Left lung (tissue), 10 donors: ENCODE data around the gene ANKMY1. TPM values are rescaled to one million over a fixed set of nuclear protein-coding genes. Genes with fewer than 3 reads are reported as not detected.

Experiments used
- ATAC-seq: fragments of 200-7000 bp; cut with Tn5 transposase; one replicate; pipeline ENCODE4 v1.9.1; 2020; ENCODE audit warnings: moderate library complexity
- DNase-seq, 4 donors: peaks; one replicate each; pipeline ENCODE4 v3.0.0-alpha.2; 2013 to 2020
- H3K27ac ChIP-seq, 2 donors: fragments of 200-600 bp; sonication (generic) in 1 of 2; one replicate each; pipeline versions ENCODE4 v1.5.0 to v1.8.0; 2020 to 2021
- H3K27me3 ChIP-seq, 2 donors: fragments of 200-600 bp; sonication (generic) in 1 of 2; one replicate each; pipeline versions ENCODE4 v1.5.0 to v1.8.0; 2020 to 2021
- H3K36me3 ChIP-seq, 2 donors: fragments of 200-600 bp; sonication (generic) in 1 of 2; one replicate each; pipeline versions ENCODE4 v1.5.0 to v1.8.0; 2020 to 2021
- H3K4me1 ChIP-seq, 2 donors: fragments of 200-600 bp; one replicate each; pipeline ENCODE4 v1.8.0; 2021
- H3K4me3 ChIP-seq, 2 donors: fragments of 200-600 bp; sonication (generic) in 1 of 2; one replicate each; pipeline versions ENCODE4 v1.5.0 to v1.8.0; 2020 to 2021; ENCODE audit warnings: mild to moderate bottlenecking in 1 of 2
- H3K9me3 ChIP-seq, 2 donors: fragments of 200-600 bp; sonication (generic) in 1 of 2; one replicate each; pipeline versions ENCODE4 v1.5.0 to v1.8.0; 2020 to 2021
- CTCF ChIP-seq, 2 donors: fragments of 200-600 bp; sonication (generic) in 1 of 2; IDR thresholded peaks; one replicate each; pipeline versions ENCODE4 v1.5.0 to v1.8.0; 2021; ENCODE audit warnings: antibody characterized with exemption in 2 of 2
- intact Hi-C, 2 donors: fragments of 100-400 bp; cut with DNase I; formaldehyde crosslinking; loops; one replicate each; pipeline versions ENCODE4 v1.11.2 to v1.14.2; 2022
- polyA plus RNA-seq, 6 donors: library from polyadenylated mRNA; unstranded; fragments of 120-200 nt; gene quantifications; one replicate each; pipeline ENCODE4 v1.2.1, GENCODE V29; 2013; ENCODE audit not compliant: insufficient read length in 6 of 6
- total RNA-seq, 2 donors: library from RNA; stranded (reverse); fragmentation: NEBNext Ultra II Directional; extraction: Animal tissue kit (Norgen Biotek cat#: 25700); gene quantifications; one replicate each; pipeline ENCODE4 v1.2.1, GENCODE V29; 2021
- donor health status: DM: no; HTN: yes; CAD: no.
- donor health status: DM: no; HTN: no; CAD: no.

The ANKMY1 gene
- total and polyA plus RNA-seq, 8 donors = 11.8 to 20.1 (median 15.1) TPM

- peaks cover 0 to 4% of the 10 kb centered on the region in 2 donors for H3K36me3 ChIP-seq
- DNase-seq (peak in 2 of 4 donors; percentile 26 to 51), ATAC-seq (no peak)
- no peaks in the 10 kb centered on the region for H3K27me3 ChIP-seq
- H3K27ac ChIP-seq = no peak overlapping the region
- H3K4me3 ChIP-seq = no peak overlapping the region
- H3K9me3 ChIP-seq = peaks cover 0 to 11% of the 10 kb centered on the region in 2 donors
- intact Hi-C loops = no loop called here
- no peak for TF ChIP-seq CTCF (IDR thresholded peaks at IDR 0.05)
- H3K4me1 ChIP-seq = no peaks in the 10 kb centered on the region
Measured at GRCh38 chr2:240468303-240469238, 89.2 kb downstream of the ANKMY1 start.

- no peak for ATAC-seq
- intact Hi-C loops = no loop called here
- DNase-seq = peak in 2 of 4 donors; percentile 24 to 53
Measured at GRCh38 chr2:240467659-240468302, 90.0 kb downstream of the ANKMY1 start.

GRCh38 chr2:240467149-240467642 is 90.6 kb downstream of the ANKMY1 start:
- H3K9me3 ChIP-seq = peaks cover 0 to under 1% of the 10 kb centered on the region in 2 donors
- no peaks in the 10 kb centered on the region for H3K27me3 ChIP-seq
- ATAC-seq (no peak), DNase-seq (peak in 1 of 4 donors; percentile 68)
- no peaks in the 10 kb centered on the region for H3K4me1 ChIP-seq
- no peak overlapping the region for H3K27ac ChIP-seq
- no peak overlapping the region for H3K4me3 ChIP-seq
- TF ChIP-seq CTCF (IDR thresholded peaks at IDR 0.05) = no peak
- peaks cover 0 to 4% of the 10 kb centered on the region in 2 donors for H3K36me3 ChIP-seq
- intact Hi-C loops = no loop called here

More at GRCh38 chr2:240467659-240468302, 90.0 kb downstream of the ANKMY1 start:
- peaks cover 0 to 4% of the 10 kb centered on the region in 2 donors for H3K9me3 ChIP-seq
- peaks cover 0 to 4% of the 10 kb centered on the region in 2 donors for H3K36me3 ChIP-seq
- H3K4me3 ChIP-seq = no peak overlapping the region
- TF ChIP-seq CTCF (IDR thresholded peaks at IDR 0.05) = no peak
- no peaks in the 10 kb centered on the region for H3K4me1 ChIP-seq
- H3K27me3 ChIP-seq = no peaks in the 10 kb centered on the region
- no peak overlapping the region for H3K27ac ChIP-seq

GRCh38 chr2:240466579-240467148 is 91.1 kb downstream of the ANKMY1 start:
- no peaks in the 10 kb centered on the region for H3K4me1 ChIP-seq
- peaks cover 0 to 4% of the 10 kb centered on the region in 2 donors for H3K36me3 ChIP-seq
- ATAC-seq (no peak), DNase-seq (peak in 1 of 4 donors; percentile 60)
- no peaks in the 10 kb centered on the region for H3K27me3 ChIP-seq
- H3K27ac ChIP-seq = no peak overlapping the region
- no peaks in the 10 kb centered on the region for H3K9me3 ChIP-seq
- intact Hi-C loops = no loop called here
- no peak for TF ChIP-seq CTCF (IDR thresholded peaks at IDR 0.05)
- H3K4me3 ChIP-seq = no peak overlapping the region
